Adrenal gland (tissue), 12 donors: Measurements from ENCODE around the gene TLX2. TPM values are rescaled to one million over a fixed set of nuclear protein-coding genes. Genes with fewer than 3 reads are reported as not detected.
A peak's percentile ranks its signal among the peaks of the same experiment; 100 is the strongest.

Experiments
- DNase-seq, 7 donors: peaks; one replicate each; pipeline ENCODE4 v3.0.0-alpha.2; 2019 to 2020
- H3K27ac ChIP-seq, 5 donors: fragments of 200-600 bp; sonication (generic) in 4 of 5; 1 replicate in 3 of 5; 2 replicates in 2 of 5; pipeline versions ENCODE4 v1.5.1 to v1.8.0; 2016 to 2020; ENCODE audit warnings: mild to moderate bottlenecking in 1 of 5
- H3K27me3 ChIP-seq: fragments of 200-600 bp; 2 replicates; pipeline ENCODE4 v1.8.0; 2021
- H3K36me3 ChIP-seq, 2 donors: fragments of 200-600 bp; replicated peaks in 1 of 2; 1 replicate in 1 of 2; 2 replicates in 1 of 2; pipeline versions ENCODE4 v1.5.1 to v1.8.0; 2018 to 2022
- H3K4me1 ChIP-seq, 2 donors: fragments of 200-600 bp; replicated peaks in 1 of 2; 1 replicate in 1 of 2; 2 replicates in 1 of 2; pipeline versions ENCODE4 v1.5.1 to v1.8.0; 2018 to 2021
- H3K4me3 ChIP-seq, 4 donors: fragments of 200-600 bp; sonication (generic) in 3 of 4; one replicate each; pipeline ENCODE4 v1.5.1; 2016 to 2018
- H3K9me3 ChIP-seq, 3 donors: fragments of 200-600 bp; sonication (generic) in 1 of 3; replicated peaks in 1 of 3; 1 replicate in 2 of 3; 2 replicates in 1 of 3; pipeline versions ENCODE4 v1.5.1 to v1.8.0; 2016 to 2021
- POLR2A ChIP-seq, 2 donors: fragments of 450-650 bp; IDR thresholded peaks; one replicate each; pipeline ENCODE4 v1.6.1; 2017; ENCODE audit warnings: antibody characterized with exemption in 2 of 2, mild to moderate bottlenecking in 2 of 2, moderate library complexity in 1 of 2
- WGBS, 4 donors: extraction: QIAGEN DNeasy Blood & Tissue Kit in 2 of 4; methylation state at CpG; one replicate each; pipeline versions ENCODE4 v1.1.5 to v1.1.7; 2013 to 2017; 5-methylcytosine and 5-hydroxymethylcytosine counted together
- intact Hi-C, 2 donors: fragments of 100-400 bp; cut with DNase I; formaldehyde crosslinking; loops; one replicate each; pipeline versions ENCODE4 v1.14.1 to v1.15.0; 2022 to 2023
- polyA plus RNA-seq, 3 donors: library from polyadenylated mRNA; stranded (reverse); fragments of 200-250 nt in 2 of 3; fragments of 350-450 nt in 1 of 3; fragmentation: Illumina TruSeq in 1 of 3; extraction: RNeasy Lipid Tissue Mini Kit (QIAGEN cat#74804) in 1 of 3; gene quantifications; one replicate each; pipeline ENCODE4 v1.2.3, GENCODE V29; 2013 to 2014
- total RNA-seq, 9 donors: library from RNA; depleted of rRNA in 4 of 9; stranded (reverse); fragments of >200 nt in 4 of 9; fragments of 120-200 nt in 1 of 9; fragmentation: NEBNext Ultra II Directional in 1 of 9; extraction: Animal tissue kit (Norgen Biotek cat#: 25700) in 1 of 9; gene quantifications; one replicate each; pipeline versions ENCODE4 v1.1.0 to v1.2.4, GENCODE V29; 2013 to 2023
- TF ChIP-seq, protein P1 (sequence below), 6 experiments: fragments of 450-650 bp in 4 of 6; fragments of 200-600 bp in 2 of 6; sonication (generic) in 1 of 6; IDR thresholded peaks; 1 replicate in 5 of 6; 2 replicates in 1 of 6; pipeline versions ENCODE4 v1.5.1 to v1.8.0; 2016 to 2021; ENCODE audit warnings: antibody characterized with exemption in 6 of 6, mild to moderate bottlenecking in 2 of 6, moderate library complexity in 1 of 6
- donor health status: healthy with polysubstance abuse.
- donor health status: Bipolar disorder and iron deficiency.
- donor health status: DM: yes; HTN: yes; CAD: no.
- donor health status: DM: no; HTN: no; CAD: no.
- donor health status: DM: no; HTN: no; CAD: no.
- donor health status: DM: yes; HTN: yes; CAD: no.

Gene TLX2
- total and polyA plus RNA-seq, 12 donors, result 0.46 to 22.8 (median 3.5) TPM; not detected in 4

DNA sequence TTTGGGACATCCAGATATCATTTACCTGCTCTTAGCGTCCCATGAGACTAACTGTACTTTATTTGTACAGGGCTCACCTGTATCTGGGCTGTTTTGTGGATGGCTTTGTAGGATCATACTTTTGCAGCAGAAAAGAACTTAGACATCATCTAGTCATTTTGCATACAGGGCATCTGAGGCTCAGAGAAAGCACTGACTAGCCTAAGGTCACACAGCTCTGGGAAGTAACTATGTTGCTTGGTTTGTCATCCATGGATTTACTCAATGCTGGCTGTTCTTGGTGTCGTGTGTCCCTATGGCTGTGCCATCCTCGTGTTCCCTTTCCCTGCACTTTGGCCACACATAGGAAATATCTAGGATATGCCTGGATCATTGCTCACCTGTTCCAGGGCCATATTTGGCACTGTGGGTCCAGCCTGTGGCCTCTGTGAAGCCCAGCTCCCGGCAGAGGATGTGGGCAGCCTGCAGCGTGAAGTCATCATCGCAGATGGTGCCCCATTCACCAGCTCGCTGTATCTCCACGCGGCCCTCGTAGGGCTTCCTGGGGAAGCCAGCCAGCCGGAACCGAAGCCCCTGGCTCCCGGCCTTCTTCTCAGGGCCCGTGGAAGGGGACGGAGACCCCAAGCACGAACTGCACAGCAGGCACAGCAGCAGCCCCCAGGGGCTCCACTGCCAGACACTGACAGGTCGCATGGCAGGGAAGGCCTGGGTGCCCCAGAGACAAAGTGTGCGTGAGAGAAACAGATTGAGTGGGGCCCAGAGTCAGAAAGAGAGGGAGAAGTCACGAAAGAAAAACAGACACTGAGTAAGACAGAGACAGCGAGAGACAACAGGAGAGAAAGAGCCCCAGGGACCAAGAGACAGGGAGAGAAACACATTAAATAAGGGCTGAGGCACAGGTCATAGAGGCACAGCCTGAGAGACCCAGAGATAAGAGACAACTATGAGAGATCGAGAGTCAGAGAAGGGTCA, 38.0 kb downstream of the TLX2 start:
- intact Hi-C loops, result no loop called here
- no peaks in the 10 kb centered on the region for H3K36me3 ChIP-seq
- no peaks in the 10 kb centered on the region for H3K9me3 ChIP-seq
- 69 to 84% (median 82%) methylated on average over 12 to 21 of the region's 21 CpGs for WGBS, 4 donors
- no peak overlapping the region for H3K4me3 ChIP-seq
- no peak for TF ChIP-seq POLR2A (IDR thresholded peaks at IDR 0.05)
- TF ChIP-seq, protein P1, sequence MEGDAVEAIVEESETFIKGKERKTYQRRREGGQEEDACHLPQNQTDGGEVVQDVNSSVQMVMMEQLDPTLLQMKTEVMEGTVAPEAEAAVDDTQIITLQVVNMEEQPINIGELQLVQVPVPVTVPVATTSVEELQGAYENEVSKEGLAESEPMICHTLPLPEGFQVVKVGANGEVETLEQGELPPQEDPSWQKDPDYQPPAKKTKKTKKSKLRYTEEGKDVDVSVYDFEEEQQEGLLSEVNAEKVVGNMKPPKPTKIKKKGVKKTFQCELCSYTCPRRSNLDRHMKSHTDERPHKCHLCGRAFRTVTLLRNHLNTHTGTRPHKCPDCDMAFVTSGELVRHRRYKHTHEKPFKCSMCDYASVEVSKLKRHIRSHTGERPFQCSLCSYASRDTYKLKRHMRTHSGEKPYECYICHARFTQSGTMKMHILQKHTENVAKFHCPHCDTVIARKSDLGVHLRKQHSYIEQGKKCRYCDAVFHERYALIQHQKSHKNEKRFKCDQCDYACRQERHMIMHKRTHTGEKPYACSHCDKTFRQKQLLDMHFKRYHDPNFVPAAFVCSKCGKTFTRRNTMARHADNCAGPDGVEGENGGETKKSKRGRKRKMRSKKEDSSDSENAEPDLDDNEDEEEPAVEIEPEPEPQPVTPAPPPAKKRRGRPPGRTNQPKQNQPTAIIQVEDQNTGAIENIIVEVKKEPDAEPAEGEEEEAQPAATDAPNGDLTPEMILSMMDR (IDR thresholded peaks at IDR 0.05), result no peak
- no peaks in the 10 kb centered on the region for H3K27me3 ChIP-seq
- H3K4me1 ChIP-seq, result peaks cover 5 to 39% of the 10 kb centered on the region in 2 donors
- H3K27ac ChIP-seq, result peak overlapping the region in 1 of 5 donors; percentile 89
- no peak for DNase-seq

DNA sequence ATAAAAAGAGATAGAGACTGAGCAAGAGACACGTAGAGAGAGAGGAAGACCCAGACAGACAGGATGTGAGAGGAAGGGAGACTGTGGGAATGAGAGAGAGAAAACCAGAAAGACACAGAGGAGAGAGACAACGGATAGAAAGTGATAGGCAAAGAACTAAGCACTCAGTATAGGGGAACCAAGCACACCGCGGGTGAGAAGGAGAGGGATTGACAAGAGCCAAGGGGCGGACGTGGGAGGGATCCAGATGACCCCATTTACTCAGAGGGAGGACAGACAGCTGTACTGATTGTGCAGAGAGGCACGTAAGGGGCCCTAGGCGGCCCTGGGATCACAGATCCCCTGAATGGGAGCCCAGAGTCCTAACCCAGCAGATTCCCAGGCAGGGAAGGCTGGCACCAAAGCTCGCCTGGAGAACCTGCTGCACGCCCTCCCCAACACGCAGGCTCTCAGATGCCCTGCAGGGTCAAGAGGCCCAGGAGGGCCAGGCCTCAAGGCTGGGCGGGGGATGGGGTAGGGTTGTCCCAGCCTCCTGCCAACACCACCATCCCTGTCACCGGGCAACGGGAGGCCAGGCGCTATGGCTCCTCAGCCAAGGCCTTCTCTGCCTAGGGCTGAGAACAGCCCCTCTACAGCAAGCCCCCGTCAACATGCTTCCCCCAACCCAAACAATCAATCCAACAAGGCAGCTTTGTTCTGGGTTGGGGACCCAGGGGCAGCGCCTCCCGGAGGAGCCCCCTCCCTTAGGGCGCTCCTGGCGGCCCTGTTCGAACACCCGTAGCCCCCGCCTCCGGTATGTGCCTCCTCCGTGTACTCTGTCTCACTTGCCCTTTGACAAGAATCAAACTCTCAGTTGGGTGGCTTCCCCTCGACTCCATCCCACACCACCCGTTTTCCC, 38.9 kb downstream of the TLX2 start:
- Histone ChIP-seq H3K9me3 (no peaks in the 10 kb centered on the region), H3K36me3 (no peaks in the 10 kb centered on the region), H3K27me3 (no peaks in the 10 kb centered on the region), H3K27ac (peak overlapping the region in 3 of 5 donors; percentile 16 to 89 (median 64)), H3K4me1 (peaks cover 5 to 39% of the 10 kb centered on the region in 2 donors), H3K4me3 (peak overlapping the region in 1 of 4 donors; percentile 96)
- TF ChIP-seq, protein P1 (IDR thresholded peaks at IDR 0.05), result peak in 1 of 6 experiments; percentile 13
- TF ChIP-seq POLR2A (IDR thresholded peaks at IDR 0.05), result no peak
- DNase-seq, result peak; percentile 48 to 76 (median 66)
- 38 to 49% (median 45%) methylated on average over 22 to 27 of the region's 27 CpGs for WGBS, 4 donors
- intact Hi-C loops, result no loop called here

DNA sequence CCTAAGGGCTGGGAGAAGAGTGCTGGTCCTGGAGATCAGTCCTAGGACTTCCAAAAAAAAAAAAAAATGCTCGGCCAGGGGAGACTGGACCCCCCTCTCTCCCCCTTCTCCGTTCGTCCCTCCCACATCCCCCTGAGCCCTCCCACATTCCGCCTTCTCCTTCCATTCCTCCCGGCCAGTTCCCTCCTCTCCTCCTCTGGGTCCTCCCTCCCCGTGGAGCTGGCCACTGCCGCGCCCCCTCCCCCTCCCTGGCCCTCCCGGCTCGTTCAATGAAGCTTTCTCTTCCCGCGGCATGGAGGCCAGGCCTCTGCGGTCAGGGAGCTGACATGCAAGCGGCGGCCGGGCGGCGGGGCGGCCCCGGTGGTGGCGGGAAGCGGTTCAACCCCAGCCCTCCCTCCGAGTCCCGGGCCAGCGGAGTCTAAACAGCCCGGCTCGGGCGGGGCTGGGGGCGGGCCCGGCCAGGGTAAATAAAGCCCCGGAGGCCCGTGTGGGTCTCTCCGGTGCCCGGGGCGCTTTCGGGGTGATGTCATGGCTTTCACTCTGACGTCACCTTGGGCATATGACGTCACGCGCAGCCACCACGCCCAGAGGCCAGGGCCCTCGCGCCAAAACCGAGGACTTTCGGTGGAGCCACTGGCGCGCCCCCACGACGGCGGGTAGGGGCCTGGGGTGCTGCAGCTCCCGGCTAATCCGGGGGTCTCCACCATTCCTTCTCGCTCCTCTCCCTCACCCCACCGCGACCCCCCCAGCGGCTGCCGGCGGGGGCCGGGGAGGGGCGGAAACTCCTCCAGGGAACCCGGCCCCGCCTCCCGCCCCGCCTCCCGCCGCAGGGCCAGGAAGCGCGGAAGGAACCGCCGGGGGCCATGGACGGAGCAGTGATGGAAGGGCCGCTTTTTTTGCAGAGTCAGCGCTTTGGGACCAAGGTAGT, 39.9 kb downstream of the TLX2 start, which contains the start of the genes DOK1 and LOXL3:
TSS of gene DOK1 (plus strand) at position 829 of the 928 bp plus-strand sequence. CDS start at position 864, 35 bp downstream.
TSS of gene LOXL3 (minus strand) at position 51 of the 928 bp plus-strand sequence. CDS start 1,308 bp downstream, outside the sequence.
- WGBS, 4 donors, result 0 to 4% (median 1%) methylated on average over 11 to 73 of the region's 73 CpGs
- no peak for TF ChIP-seq POLR2A (IDR thresholded peaks at IDR 0.05)
- TF ChIP-seq, protein P1 (IDR thresholded peaks at IDR 0.05), result no peak
- intact Hi-C loops, result no loop called here

More for the DNA sequence above, 39.9 kb downstream of the TLX2 start, which contains the start of the genes DOK1 and LOXL3:
- DNase-seq, result peak; percentile 77 to 89 (median 85)
- Histone ChIP-seq H3K27me3 (no peaks in the 10 kb centered on the region), H3K36me3 (no peaks in the 10 kb centered on the region), H3K9me3 (no peaks in the 10 kb centered on the region), H3K27ac (peak within 1 kb of the TSS; percentile 64 to 89 (median 76)), H3K4me3 (peak within 1 kb of the TSS; percentile 51 to 98 (median 76)), H3K4me1 (peaks cover 2 to 30% of the 10 kb centered on the region in 2 donors)
